Measurements from ENCODE around the gene MOK.

Gene MOK

GRCh38 chr14:102200690-102201352 lies 104.1 kb downstream of the MOK start:
- no peak for DNase-seq

GRCh38 chr14:102197317-102197853 lies 107.6 kb downstream of the MOK start:
- DNase-seq, result no peak

DNA sequence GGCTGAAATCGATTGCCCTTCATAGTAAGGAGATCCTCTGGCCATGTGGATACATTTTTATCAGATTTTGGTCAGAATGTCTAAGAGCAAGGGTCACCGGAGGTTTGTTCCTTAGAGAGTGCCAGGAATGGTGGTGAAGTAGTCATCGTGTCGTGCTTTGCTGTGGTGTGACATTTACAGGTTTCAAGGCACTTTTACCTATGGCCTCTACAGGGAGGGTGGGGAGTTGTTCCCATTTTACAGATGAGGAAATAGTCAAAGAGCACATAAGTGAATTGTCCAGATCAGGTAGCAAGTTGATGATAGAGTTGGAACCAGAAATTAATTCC lies 108.1 kb downstream of the MOK start:
- DNase-seq, result no peak

DNA sequence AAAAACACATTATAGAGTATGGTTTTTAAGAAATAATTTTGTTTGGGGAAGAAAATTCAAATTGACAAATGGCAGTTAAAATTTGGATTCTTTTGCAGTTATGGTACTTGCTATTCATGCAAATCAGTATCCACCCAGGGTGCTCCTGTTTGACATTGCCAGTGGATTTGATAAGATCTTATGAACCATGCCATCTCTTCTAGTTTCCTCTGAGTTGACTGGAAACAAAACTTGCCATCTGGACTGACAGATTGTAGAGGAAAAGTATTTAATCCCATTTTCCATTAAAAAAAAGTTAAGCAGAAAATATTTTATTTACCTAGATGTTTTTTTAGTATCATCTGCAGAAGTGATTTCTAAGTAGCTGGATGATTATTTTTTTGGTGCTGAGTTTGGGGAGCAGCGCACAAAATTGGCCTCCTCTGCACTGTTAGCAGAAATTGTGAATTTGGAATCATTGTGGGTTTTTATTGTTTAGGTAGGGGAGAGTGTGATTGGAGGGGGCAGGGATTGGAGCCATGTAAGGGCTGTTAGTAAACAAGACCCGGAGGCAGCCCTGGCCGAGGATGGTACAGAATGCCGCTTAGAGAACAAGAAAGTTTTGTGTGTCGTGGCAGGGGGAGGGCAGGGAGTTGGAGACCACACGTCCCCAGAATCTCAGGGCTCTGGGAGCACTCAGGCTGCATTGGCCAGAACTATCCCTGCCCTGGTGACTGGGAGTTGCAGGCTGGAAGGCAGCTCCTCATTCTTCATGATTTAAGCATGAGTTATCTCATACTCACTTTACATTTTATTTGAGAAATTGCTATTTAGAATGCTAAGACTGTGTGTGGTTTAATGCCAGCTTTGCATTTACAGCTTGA lies 108.7 kb downstream of the MOK start:
- peak in 1 of 2 experiments; percentile 45 for DNase-seq

DNA sequence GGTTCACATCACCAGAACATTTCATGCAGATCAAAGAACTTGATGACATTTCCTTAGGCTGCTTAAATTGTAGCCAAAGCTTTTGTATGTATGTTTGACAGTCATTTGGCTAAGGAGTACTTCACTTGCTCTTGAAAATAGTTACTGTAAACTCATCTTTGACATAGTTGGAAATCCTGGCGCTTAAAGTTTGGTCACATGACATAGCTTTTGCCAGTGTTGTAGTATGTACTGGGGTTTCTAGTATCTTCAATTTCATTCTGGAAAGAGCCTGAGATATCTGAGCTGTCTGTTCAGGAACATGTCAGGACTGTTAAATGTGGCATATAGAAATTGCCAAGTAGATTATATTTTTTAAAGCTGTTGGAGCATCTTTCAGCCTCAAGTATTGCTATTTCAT lies 109.5 kb downstream of the MOK start:
- no peak for DNase-seq

- no peak for DNase-seq
Measured at GRCh38 chr14:102194856-102195255, 110.1 kb downstream of the MOK start.

DNA sequence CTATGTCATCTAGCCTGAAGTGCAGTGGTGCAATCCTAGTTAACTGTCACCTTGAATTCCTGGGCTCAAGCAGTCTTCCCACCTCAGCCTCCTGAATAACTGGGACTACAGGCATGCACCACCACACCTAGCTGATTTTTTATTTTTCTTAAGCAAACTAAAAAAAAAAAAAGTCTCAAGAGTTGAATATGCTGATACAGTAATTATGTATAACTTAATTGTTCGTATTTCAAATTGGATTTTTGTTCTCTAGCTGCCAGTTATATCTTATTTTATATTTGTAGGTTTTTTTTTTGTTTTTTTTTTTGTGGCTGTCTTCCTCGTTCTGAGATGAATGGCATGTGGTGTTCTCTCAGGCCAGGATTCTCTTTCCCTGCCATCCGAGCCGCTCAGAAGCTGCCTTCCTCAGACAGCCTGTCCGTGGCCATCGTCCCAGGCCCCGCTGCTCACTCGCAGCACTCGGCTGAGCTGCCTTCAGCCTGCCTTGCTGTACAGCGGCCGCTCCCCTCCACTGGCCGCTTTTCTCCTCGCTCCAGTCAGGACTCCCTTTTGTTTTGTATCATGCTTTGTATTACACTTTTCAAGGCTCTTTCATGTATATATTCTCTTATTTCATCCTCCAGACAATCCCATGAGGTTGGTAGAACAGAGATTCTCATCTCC lies 112.0 kb downstream of the MOK start:
- DNase-seq, result no peak

- no peak for DNase-seq
Measured at GRCh38 chr14:102189874-102190273, 115.1 kb downstream of the MOK start.

DNA sequence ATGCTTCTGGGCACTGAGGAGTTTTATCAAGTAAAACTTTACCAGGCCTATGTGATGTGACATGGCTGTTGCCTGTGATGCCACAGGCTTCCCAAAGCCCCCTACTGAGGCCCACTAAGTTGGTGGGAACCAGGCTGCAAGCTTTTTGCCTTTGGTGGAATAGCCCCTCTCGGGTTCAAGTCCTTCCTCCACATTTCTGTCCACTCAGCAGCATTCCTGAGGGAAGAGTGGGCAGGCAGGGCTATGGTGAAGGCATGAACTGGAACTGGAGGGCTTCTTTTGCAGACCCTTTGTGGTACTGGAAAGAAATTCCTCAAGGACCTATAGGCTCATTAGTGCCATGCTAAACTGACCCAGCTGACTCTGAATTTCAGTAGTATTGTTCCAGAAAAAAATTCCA lies 116.8 kb downstream of the MOK start:
- no peak for DNase-seq

DNA sequence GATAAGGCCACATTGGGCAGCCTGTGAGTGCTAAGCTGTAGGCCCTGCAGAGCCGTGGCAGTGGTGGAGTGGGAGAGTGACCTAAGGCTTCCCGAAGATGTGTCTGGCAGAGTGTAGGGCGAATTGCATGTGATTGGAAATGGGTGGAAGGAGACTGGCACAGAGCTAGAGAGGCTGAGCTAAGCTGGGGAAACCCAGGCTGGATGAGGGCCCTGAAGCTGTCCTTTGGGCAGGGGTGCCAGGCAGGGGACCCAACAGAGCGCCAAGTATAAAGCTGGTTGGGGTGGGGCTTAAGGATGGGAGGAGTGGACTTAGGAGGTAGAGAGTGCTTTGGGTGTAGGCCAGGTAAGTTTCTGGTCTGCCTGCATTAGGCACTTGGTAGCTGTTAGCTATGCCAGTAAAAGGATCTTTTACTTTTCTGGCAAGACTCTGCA lies 117.4 kb downstream of the MOK start:
- DNase-seq, result no peak

DNA sequence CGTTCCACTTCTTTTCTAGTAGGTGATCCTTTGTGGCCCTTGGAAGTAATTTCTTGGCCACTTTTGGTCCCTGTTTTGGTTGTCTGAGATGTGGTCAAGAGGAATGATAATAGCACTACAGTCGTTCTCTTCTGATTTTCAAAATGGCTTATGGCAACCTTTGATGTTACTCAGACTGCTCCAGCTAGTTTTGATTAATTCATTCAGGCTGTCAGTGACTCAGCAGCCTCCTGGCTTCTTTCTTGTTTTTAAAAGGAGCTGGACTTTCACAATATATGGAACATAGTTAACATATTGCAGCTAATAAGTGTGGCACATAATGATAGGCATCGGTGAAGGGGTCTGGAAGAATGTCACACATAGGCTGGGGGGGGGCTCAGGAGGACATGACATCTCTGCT lies 117.9 kb downstream of the MOK start:
- peak; percentile 31 to 51 for DNase-seq

DNA sequence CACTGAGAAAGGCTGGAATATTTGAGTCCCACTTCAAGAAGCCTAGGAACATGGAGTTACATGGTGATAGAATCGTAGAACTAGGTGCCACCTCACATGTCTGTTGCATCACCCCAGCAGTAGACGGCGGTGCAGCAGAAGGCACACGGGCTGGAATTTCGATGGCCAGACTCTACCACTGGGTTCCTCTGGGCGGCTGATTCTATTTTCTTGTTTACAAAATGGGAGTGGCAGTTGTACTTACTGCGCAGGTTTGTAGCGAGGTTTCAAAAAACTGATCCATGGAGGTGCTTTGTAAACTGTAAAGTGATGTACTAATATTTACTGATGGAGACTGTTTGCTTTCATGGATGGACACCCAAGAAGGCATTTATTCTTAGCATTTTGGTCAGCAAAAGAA lies 119.6 kb downstream of the MOK start:
- DNase-seq, result no peak

DNA sequence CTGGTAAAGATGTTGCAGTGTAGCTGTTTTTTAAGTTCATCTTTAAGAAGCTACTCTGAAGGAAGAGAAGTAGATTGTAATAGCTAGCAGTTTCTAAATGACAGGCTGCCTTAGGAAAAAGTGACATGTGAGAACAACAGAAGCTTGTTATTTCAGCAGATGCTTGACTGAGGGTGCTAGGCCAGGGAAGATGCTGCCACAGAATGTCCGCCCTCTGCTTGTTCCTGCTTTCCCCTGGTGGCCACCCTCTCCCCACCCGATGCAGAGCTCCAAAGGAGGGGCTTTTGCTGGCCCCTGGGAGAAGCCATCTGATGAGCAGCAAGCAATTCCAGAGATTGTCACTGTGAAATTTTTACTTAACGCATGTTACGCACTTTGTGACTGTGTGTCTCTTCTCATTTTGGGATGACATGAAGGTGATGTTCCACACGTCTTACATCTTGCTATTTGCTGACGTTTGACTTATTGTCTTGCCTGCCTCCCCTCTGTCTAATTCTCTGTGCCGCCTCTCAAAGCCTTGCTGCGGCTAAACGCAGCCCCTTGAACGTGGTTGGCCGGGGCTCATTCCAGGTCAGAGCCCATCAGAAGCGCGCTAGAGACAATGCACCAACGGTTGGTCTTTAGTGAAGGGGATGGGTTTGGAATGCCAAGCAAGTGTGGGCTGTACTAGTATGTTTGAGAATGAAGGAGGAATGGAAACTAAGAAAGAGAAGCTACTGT lies 120.5 kb downstream of the MOK start:
- DNase-seq, result no peak

DNA sequence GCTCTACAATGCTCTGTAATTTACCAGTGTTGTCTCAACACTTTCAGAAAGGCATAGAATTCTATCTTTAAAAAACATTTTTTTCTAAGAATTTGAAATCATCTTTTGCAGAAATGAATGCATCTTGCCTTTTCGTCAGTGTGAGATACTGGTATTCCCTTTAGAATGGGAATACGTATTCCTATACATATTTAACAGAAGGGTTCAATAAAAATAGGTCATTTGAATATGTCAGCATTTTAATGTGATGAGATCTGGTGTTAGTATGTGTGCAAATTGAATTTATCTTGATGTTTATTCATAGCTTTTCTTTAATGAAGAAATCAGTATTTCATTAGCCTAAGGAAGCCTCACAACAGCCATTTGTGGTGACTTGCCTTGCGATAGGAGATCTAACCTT lies 121.1 kb downstream of the MOK start:
- no peak for DNase-seq

- peak; percentile 40 to 56 for DNase-seq
Measured at GRCh38 chr14:102182936-102183619, 121.9 kb downstream of the MOK start.

- peak; percentile 40 to 72 for DNase-seq
Measured at GRCh38 chr14:102182190-102182589, 122.8 kb downstream of the MOK start.

- no peak for DNase-seq
Measured at GRCh38 chr14:102181187-102181586, 123.8 kb downstream of the MOK start.

- no peak for DNase-seq
Measured at GRCh38 chr14:102180248-102180998, 124.5 kb downstream of the MOK start.
